Testis (tissue), 2 donors: ENCODE results near the gene EIF4G3.

Experiments
- POLR2A ChIP-seq: fragments of 450-650 bp; IDR thresholded peaks from one replicate; pipeline ENCODE4 v1.6.1; 2017; ENCODE audit warnings: antibody characterized with exemption, mild to moderate bottlenecking, moderate library complexity
- TF ChIP-seq, protein P1 (sequence below), 3 experiments: fragments of 450-650 bp in 2 of 3; fragments of 200-600 bp in 1 of 3; sonication (generic) in 1 of 3; IDR thresholded peaks; one replicate each; pipeline ENCODE4 v1.5.1; 2016 to 2019; ENCODE audit warnings: antibody characterized with exemption in 3 of 3, mild to moderate bottlenecking in 2 of 3, moderate library complexity in 1 of 3

DNA sequence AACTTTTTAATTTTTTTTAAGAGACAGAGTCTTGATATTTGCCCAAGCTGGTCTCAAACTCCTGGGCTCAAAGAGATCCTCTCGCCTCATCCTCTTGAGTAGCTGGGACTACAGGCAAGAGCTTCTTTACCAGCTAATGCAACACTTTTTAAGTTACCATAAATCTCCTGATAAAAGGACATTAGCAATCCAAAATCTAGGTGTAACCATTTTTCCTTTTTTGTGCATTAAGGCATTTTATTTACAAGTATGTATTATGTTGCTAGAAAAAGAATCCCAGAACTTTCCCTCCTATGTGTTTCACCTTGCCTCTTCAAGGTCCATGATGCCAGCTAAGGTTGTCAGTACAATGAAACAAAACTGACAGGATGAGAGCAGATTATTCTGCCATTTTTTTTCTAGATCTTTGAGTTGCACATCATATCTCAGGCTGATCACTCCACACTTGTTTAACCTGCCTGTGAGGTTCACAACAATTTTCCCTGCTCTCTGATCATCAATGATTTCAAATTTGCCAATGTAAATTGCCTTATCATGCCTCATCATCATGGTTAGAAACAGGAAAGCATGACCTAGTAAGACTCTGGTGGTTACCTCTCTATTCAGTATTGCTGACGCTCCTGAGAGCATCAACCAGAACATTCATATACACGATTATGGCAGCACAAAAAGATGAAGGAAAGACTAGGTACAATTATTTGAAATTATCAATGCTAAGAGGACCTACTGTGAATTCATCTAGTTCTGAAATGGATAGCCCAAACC lies 173.2 kb downstream of the EIF4G3 start:
- TF ChIP-seq, protein P1, sequence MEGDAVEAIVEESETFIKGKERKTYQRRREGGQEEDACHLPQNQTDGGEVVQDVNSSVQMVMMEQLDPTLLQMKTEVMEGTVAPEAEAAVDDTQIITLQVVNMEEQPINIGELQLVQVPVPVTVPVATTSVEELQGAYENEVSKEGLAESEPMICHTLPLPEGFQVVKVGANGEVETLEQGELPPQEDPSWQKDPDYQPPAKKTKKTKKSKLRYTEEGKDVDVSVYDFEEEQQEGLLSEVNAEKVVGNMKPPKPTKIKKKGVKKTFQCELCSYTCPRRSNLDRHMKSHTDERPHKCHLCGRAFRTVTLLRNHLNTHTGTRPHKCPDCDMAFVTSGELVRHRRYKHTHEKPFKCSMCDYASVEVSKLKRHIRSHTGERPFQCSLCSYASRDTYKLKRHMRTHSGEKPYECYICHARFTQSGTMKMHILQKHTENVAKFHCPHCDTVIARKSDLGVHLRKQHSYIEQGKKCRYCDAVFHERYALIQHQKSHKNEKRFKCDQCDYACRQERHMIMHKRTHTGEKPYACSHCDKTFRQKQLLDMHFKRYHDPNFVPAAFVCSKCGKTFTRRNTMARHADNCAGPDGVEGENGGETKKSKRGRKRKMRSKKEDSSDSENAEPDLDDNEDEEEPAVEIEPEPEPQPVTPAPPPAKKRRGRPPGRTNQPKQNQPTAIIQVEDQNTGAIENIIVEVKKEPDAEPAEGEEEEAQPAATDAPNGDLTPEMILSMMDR (IDR thresholded peaks at IDR 0.05) = no peak
- no peak for TF ChIP-seq POLR2A
